Astrocyte of the hippocampus (primary cell): Measurements from ENCODE around the gene ZBTB43.
"Not testable (repeated sequence)": the region's sequence is repeated elsewhere in the genome, so short reads cannot be mapped to it uniquely, and the experiment has no call there.

Experiments
- DNase-seq: peaks from one replicate; pipeline ENCODE4 v3.0.0; 2011; ENCODE audit warnings: low read depth, low spot score

The ZBTB43 gene

GRCh38 chr9:126791406-126792230 is 13.2 kb upstream of the ZBTB43 start:
- peak; percentile 67 for DNase-seq

- no peak for DNase-seq
Measured at GRCh38 chr9:126793686-126794417, 11.0 kb upstream of the ZBTB43 start.

- no peak for DNase-seq
Measured at GRCh38 chr9:126794441-126794840, 10.4 kb upstream of the ZBTB43 start.

- no peak for DNase-seq
Measured at GRCh38 chr9:126796758-126797157, 8.1 kb upstream of the ZBTB43 start.

- no peak for DNase-seq
Measured at GRCh38 chr9:126797903-126798302, 6.9 kb upstream of the ZBTB43 start.

GRCh38 chr9:126799034-126799433 is 5.8 kb upstream of the ZBTB43 start:
- DNase-seq: no peak

- no peak for DNase-seq
Measured at GRCh38 chr9:126802318-126803059, 2.4 kb upstream of the ZBTB43 start.

GRCh38 chr9:126804198-126804695 is 593 bp upstream of the ZBTB43 start:
- DNase-seq: no peak

- peak; percentile 54 for DNase-seq
Measured at GRCh38 chr9:126805554-126806262, 868 bp downstream of the ZBTB43 start.

GRCh38 chr9:126806336-126806735 is 1.5 kb downstream of the ZBTB43 start:
- DNase-seq: no peak

GRCh38 chr9:126809068-126809467 is 4.2 kb downstream of the ZBTB43 start:
- DNase-seq: no peak

GRCh38 chr9:126810221-126810620 is 5.4 kb downstream of the ZBTB43 start:
- DNase-seq: not testable (repeated sequence)

- no peak for DNase-seq
Measured at GRCh38 chr9:126813072-126813471, 8.2 kb downstream of the ZBTB43 start.

GRCh38 chr9:126814091-126814490 is 9.3 kb downstream of the ZBTB43 start:
- no peak for DNase-seq

- not testable (repeated sequence) for DNase-seq
Measured at GRCh38 chr9:126817615-126818014, 12.8 kb downstream of the ZBTB43 start.

- DNase-seq: no peak
Measured at GRCh38 chr9:126818482-126818881, 13.6 kb downstream of the ZBTB43 start.

- DNase-seq: no peak
Measured at GRCh38 chr9:126819482-126819881, 14.6 kb downstream of the ZBTB43 start.

GRCh38 chr9:126822278-126822677 is 17.4 kb downstream of the ZBTB43 start:
- peak; percentile 25 for DNase-seq

GRCh38 chr9:126822873-126823272 is 18.0 kb downstream of the ZBTB43 start:
- DNase-seq: no peak

GRCh38 chr9:126824052-126824451 is 19.2 kb downstream of the ZBTB43 start:
- not testable (repeated sequence) for DNase-seq

- no peak for DNase-seq
Measured at GRCh38 chr9:126827227-126827626, 22.4 kb downstream of the ZBTB43 start.
